ENCODE measurements around the gene SETD1A. TPM values are rescaled to one million over a fixed set of nuclear protein-coding genes. Genes with fewer than 3 reads are reported as not detected.
A peak's percentile ranks its signal among the peaks of the same experiment; 100 is the strongest.

The SETD1A gene
- total and polyA plus RNA-seq, 9 of the 15 experiments (the other 6 are each of a cell fraction or from before 2014, with no cell fraction given): 0.08 to 36.0 (median 4.2) TPM

DNA sequence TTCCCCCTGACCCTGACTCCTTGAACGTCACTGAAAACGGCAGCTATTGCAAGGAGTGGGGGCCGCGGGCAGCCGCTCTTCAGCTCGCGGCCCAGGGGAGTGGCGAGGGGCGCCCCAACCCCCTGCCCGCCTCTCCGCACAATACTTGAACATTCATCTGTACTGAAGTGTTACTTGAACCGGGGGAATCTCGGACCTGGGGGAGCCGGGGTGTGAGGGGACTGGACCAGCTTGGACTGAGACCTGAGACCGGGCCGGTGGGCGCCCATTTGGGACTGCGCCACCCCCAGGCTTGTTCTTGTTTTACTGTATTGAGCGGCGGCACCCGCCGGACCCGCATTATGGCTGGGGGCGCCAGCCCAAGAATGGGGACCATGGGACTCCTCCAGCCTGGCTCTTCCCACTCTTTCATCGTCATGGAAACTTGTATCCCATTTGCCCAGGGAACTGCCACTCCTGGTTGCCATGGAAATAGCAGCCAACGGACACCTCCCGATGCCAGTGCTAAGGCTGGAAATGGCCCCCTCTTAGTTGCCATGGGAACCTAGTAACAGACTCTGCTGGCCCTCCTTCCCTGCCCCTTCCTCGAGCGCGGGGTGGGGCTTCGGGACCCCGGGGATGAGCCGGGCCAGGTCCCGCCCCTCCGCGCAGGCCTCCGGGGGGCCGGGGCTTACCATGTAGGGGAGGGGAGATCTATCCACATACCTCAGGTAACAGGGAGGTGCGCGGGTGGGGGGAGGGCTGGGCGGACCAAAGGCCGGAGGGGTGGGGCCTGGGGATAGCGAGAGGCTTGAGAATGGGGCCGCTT, 9.5 kb upstream of the SETD1A start (continued):
- TF ChIP-seq, protein P1, sequence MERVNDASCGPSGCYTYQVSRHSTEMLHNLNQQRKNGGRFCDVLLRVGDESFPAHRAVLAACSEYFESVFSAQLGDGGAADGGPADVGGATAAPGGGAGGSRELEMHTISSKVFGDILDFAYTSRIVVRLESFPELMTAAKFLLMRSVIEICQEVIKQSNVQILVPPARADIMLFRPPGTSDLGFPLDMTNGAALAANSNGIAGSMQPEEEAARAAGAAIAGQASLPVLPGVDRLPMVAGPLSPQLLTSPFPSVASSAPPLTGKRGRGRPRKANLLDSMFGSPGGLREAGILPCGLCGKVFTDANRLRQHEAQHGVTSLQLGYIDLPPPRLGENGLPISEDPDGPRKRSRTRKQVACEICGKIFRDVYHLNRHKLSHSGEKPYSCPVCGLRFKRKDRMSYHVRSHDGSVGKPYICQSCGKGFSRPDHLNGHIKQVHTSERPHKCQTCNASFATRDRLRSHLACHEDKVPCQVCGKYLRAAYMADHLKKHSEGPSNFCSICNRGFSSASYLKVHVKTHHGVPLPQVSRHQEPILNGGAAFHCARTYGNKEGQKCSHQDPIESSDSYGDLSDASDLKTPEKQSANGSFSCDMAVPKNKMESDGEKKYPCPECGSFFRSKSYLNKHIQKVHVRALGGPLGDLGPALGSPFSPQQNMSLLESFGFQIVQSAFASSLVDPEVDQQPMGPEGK (CRISPR knock-in tag; IDR thresholded peaks at IDR 0.05; ENCODE audit: borderline replicate concordance): no peak
- peak; percentile 94 for TF ChIP-seq BMI1 (IDR thresholded peaks at IDR 0.05; ENCODE audit: low read length)
- TF ChIP-seq ETV6 (IDR thresholded peaks at IDR 0.05; ENCODE audit: borderline replicate concordance in 1 of 2, low read depth in 2 of 2, low read length in 1 of 2): no peak
- TF ChIP-seq ETV6 (CRISPR knock-in tag; IDR thresholded peaks at IDR 0.05; ENCODE audit: borderline replicate concordance): no peak
- no peak for TF ChIP-seq BRD9 (IDR thresholded peaks at IDR 0.05; ENCODE audit: low read depth, partially characterized antibody)
- TF ChIP-seq, protein P2, sequence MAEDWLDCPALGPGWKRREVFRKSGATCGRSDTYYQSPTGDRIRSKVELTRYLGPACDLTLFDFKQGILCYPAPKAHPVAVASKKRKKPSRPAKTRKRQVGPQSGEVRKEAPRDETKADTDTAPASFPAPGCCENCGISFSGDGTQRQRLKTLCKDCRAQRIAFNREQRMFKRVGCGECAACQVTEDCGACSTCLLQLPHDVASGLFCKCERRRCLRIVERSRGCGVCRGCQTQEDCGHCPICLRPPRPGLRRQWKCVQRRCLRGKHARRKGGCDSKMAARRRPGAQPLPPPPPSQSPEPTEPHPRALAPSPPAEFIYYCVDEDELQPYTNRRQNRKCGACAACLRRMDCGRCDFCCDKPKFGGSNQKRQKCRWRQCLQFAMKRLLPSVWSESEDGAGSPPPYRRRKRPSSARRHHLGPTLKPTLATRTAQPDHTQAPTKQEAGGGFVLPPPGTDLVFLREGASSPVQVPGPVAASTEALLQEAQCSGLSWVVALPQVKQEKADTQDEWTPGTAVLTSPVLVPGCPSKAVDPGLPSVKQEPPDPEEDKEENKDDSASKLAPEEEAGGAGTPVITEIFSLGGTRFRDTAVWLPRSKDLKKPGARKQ (CRISPR knock-in tag; IDR thresholded peaks at IDR 0.05): no peak
- no peak for TF ChIP-seq SREBF2 (CRISPR knock-in tag; IDR thresholded peaks at IDR 0.05)
- TF ChIP-seq, protein P3, sequence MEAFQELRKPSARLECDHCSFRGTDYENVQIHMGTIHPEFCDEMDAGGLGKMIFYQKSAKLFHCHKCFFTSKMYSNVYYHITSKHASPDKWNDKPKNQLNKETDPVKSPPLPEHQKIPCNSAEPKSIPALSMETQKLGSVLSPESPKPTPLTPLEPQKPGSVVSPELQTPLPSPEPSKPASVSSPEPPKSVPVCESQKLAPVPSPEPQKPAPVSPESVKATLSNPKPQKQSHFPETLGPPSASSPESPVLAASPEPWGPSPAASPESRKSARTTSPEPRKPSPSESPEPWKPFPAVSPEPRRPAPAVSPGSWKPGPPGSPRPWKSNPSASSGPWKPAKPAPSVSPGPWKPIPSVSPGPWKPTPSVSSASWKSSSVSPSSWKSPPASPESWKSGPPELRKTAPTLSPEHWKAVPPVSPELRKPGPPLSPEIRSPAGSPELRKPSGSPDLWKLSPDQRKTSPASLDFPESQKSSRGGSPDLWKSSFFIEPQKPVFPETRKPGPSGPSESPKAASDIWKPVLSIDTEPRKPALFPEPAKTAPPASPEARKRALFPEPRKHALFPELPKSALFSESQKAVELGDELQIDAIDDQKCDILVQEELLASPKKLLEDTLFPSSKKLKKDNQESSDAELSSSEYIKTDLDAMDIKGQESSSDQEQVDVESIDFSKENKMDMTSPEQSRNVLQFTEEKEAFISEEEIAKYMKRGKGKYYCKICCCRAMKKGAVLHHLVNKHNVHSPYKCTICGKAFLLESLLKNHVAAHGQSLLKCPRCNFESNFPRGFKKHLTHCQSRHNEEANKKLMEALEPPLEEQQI (IDR thresholded peaks at IDR 0.05): no peak
- TF ChIP-seq, protein P4, sequence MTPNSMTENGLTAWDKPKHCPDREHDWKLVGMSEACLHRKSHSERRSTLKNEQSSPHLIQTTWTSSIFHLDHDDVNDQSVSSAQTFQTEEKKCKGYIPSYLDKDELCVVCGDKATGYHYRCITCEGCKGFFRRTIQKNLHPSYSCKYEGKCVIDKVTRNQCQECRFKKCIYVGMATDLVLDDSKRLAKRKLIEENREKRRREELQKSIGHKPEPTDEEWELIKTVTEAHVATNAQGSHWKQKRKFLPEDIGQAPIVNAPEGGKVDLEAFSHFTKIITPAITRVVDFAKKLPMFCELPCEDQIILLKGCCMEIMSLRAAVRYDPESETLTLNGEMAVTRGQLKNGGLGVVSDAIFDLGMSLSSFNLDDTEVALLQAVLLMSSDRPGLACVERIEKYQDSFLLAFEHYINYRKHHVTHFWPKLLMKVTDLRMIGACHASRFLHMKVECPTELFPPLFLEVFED (CRISPR knock-in tag; conservative IDR thresholded peaks at IDR 0.05): no peak
- TF ChIP-seq STAT5A (IDR thresholded peaks at IDR 0.05; ENCODE audit: borderline replicate concordance, low read length): no peak
- TF ChIP-seq ZNF766 (CRISPR knock-in tag; conservative IDR thresholded peaks at IDR 0.05): no peak
- TF ChIP-seq ZNF224 (CRISPR knock-in tag; IDR thresholded peaks at IDR 0.05): no peak
- no peak for TF ChIP-seq HDAC2 (IDR thresholded peaks at IDR 0.05)
- TF ChIP-seq ZNF830 (CRISPR knock-in tag; IDR thresholded peaks at IDR 0.05): no peak
- TF ChIP-seq HDAC6 (IDR thresholded peaks at IDR 0.05; ENCODE audit: low read depth, low read length): no peak
- no peak for TF ChIP-seq KAT8 (IDR thresholded peaks at IDR 0.05; ENCODE audit: low read depth)
- TF ChIP-seq CBX5 (IDR thresholded peaks at IDR 0.05; ENCODE audit: borderline replicate concordance, low read depth): no peak
- no peak for TF ChIP-seq TEAD1 (CRISPR knock-in tag; IDR thresholded peaks at IDR 0.05)
